ENCODE data around the gene KIN.

The KIN gene

GRCh38 chr10:7787857-7788638 is at the start of gene KIN, which contains the start of gene ATP5F1C:
TSS of gene KIN (minus strand) at chr10:7787993. CDS start at chr10:7787933, 60 bp downstream.
TSS of gene ATP5F1C (plus strand) at chr10:7788177. CDS start at chr10:7788208, 31 bp downstream.
- Mint-ChIP-seq H3K4me1 (peaks cover 30% of the 10 kb centered on the region), H3K36me3 (ENCODE audit: low read depth) (peaks cover 26% of the 10 kb centered on the region), H3K27me3 (ENCODE audit: low read depth) (no peaks in the 10 kb centered on the region), H3K4me3 (no peak within 1 kb of the TSS), H3K9me3 (no peaks in the 10 kb centered on the region), H3K27ac (peak within 1 kb of the TSS in 1 of 3 experiments; percentile 93)
- no peak for TF ChIP-seq CTCF (IDR thresholded peaks at IDR 0.05; ENCODE audit: unreplicated experiment in 3 of 3)

- TF ChIP-seq CTCF (IDR thresholded peaks at IDR 0.05; ENCODE audit: unreplicated experiment in 3 of 3) = no peak
- Mint-ChIP-seq H3K4me3 (no peak overlapping the region), H3K27ac (no peak overlapping the region), H3K27me3 (ENCODE audit: low read depth) (no peaks in the 10 kb centered on the region), H3K9me3 (no peaks in the 10 kb centered on the region), H3K4me1 (peaks cover 13% of the 10 kb centered on the region), H3K36me3 (ENCODE audit: low read depth) (peaks cover 33% of the 10 kb centered on the region)
These were observed 48.8 kb upstream of the KIN start for GRCh38 chr10:7836571-7836970.

GRCh38 chr10:7834262-7834661 is 46.5 kb upstream of the KIN start:
- no peak overlapping the region for H3K27ac Mint-ChIP-seq
- peaks cover 35% of the 10 kb centered on the region for H3K36me3 Mint-ChIP-seq (ENCODE audit: low read depth)
- TF ChIP-seq CTCF (IDR thresholded peaks at IDR 0.05; ENCODE audit: unreplicated experiment in 3 of 3) = no peak
- no peaks in the 10 kb centered on the region for H3K9me3 Mint-ChIP-seq
- H3K4me3 Mint-ChIP-seq = no peak overlapping the region
- peaks cover 13% of the 10 kb centered on the region for H3K4me1 Mint-ChIP-seq
- H3K27me3 Mint-ChIP-seq (ENCODE audit: low read depth) = no peaks in the 10 kb centered on the region

GRCh38 chr10:7833210-7833609 is 45.4 kb upstream of the KIN start:
- peaks cover 38% of the 10 kb centered on the region for H3K36me3 Mint-ChIP-seq (ENCODE audit: low read depth)
- no peak overlapping the region for H3K4me3 Mint-ChIP-seq
- no peak overlapping the region for H3K27ac Mint-ChIP-seq
- TF ChIP-seq CTCF (IDR thresholded peaks at IDR 0.05; ENCODE audit: unreplicated experiment in 3 of 3) = no peak
- H3K9me3 Mint-ChIP-seq = no peaks in the 10 kb centered on the region
- H3K4me1 Mint-ChIP-seq = peaks cover 13% of the 10 kb centered on the region
- H3K27me3 Mint-ChIP-seq (ENCODE audit: low read depth) = no peaks in the 10 kb centered on the region

GRCh38 chr10:7832060-7832459 is 44.3 kb upstream of the KIN start:
- Mint-ChIP-seq H3K27me3 (ENCODE audit: low read depth) (no peaks in the 10 kb centered on the region), H3K27ac (no peak overlapping the region)

More at GRCh38 chr10:7832060-7832459, 44.3 kb upstream of the KIN start:
- Mint-ChIP-seq H3K4me3 (no peak overlapping the region), H3K4me1 (peaks cover 13% of the 10 kb centered on the region), H3K36me3 (ENCODE audit: low read depth) (peaks cover 45% of the 10 kb centered on the region), H3K9me3 (no peaks in the 10 kb centered on the region)
- no peak for TF ChIP-seq CTCF (IDR thresholded peaks at IDR 0.05; ENCODE audit: unreplicated experiment in 3 of 3)
